Erythroblast (primary cell): Measurements from ENCODE around the gene SNED1.

Experiments used
- GATA1 ChIP-seq: IDR thresholded peaks from 2 replicates; pipeline ENCODE4 v1.6.1; 2011; ENCODE audit warnings: low read depth, mild to moderate bottlenecking, control low read depth, low read length, moderate library complexity
- POLR2A ChIP-seq: IDR thresholded peaks from 2 replicates; pipeline ENCODE4 v1.6.1; 2011; ENCODE audit warnings: mild to moderate bottlenecking, low read length

DNA sequence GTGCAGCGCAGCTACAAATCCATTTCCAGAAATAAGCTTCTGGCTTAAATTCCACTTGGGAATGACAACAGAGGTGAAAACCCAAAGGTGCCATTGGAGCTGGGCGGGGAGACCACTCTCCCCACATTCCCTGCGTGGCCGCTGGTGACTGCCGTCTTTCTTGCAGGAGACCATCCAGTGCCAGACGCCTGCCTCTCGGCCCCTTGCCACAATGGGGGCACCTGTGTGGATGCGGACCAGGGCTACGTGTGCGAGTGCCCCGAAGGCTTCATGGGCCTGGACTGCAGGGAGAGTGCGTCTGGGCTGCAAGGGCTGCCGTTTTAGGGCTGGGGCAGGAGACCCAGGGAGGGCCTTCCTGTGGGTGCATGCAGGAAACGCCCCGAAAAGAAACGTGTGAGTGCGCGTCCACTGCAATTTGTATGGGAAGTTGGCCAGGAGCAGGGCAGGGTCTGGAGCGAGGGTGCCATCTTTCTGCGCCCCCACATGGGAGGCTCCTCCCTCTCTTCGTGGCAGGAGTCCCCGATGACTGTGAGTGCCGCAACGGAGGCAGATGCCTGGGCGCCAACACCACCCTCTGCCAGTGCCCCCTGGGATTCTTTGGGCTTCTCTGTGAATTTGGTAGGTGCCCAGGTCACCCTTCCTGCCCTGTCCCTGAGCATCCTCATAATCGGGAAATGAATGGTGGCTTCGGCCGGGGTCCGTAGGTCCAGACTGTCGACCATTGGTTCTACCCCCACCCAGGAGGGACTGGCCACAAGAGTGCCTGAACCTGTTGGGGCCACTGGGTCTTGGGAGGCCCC lies 49.9 kb downstream of the SNED1 start:
- no peak for TF ChIP-seq POLR2A
- no peak for TF ChIP-seq GATA1
